SH-SY5Y (cell line): ENCODE measurements around the gene PRDX6.

Source experiments
- GATA2 ChIP-seq: IDR thresholded peaks from 2 replicates; pipeline ENCODE4 v1.6.1; 2011; ENCODE audit warnings: mild to moderate bottlenecking, low read depth, low read length
- GATA3 ChIP-seq: IDR thresholded peaks from 2 replicates; pipeline ENCODE4 v1.6.1; 2011; ENCODE audit warnings: low read depth, mild to moderate bottlenecking, low read length, moderate library complexity

GRCh38 chr1:173474097-173474779, 2.9 kb upstream of the PRDX6 start:
- TF ChIP-seq GATA2 (no peak), GATA3 (no peak)
